Embryonic facial prominence (tissue), 1 donor: Measurements from ENCODE around the gene RHBDF2.

Experiments used
- DNase-seq: peaks from one replicate; pipeline ENCODE4 v3.0.0-alpha.2; 2016; ENCODE audit errors: extremely low spot score

Gene RHBDF2

DNA sequence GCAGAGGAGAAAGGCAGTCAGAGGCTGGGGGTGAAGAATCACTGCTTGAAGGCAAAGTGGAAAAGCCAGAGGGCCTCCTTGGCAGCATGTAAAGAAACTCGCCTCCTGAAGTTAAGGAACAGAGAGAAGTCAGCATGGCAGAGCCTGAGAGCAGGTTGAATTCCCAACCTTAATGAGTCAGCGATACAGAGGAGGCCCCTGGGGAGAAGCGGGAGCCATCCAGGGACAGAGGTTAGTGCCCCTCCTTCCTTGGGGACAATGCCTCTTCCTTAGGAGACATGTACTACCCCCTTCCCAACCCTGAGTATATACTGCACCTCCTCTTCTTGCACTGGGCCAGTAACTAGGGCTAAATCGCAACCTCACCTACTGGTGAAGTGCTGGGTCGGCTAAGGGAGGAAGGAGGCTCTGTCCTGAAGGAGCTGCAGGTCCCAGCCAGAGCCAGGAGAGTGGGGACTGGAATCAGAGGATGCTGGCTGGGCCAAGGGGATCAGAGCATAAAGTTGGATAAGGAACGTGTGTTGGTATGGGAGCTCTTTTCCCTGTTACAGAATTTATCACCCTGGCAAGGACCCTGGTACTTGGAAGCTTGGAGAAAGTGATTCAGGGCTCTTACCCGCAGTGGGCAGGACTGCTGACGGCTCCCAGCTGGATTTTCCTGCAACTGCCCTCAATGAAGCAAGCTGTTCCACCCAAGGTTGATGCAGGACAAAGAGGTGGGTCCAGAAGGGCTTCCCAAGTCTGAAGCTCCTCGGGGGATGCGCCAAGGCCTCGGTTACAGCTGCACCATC is 39.3 kb downstream of the RHBDF2 start:
- DNase-seq, result no peak

DNA sequence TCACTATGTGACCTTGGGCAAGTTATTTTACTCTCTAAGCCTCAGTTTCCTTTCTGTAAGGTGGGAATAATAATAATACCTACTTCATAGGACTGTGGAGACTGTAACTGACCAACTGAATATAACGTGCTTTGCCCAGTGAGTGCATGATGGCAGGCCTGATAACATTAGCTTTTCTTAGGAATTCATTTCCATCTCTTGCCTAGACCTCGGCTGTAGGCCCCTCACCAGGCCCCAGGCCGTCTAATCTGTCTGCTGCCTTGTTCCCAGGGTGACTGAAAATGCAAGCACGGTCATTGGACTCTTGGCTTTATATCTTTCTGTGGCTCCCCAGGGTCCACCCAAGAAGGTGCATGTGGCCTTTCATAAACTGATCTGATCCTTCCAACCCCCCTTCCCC is 41.5 kb downstream of the RHBDF2 start:
- DNase-seq, result no peak

DNA sequence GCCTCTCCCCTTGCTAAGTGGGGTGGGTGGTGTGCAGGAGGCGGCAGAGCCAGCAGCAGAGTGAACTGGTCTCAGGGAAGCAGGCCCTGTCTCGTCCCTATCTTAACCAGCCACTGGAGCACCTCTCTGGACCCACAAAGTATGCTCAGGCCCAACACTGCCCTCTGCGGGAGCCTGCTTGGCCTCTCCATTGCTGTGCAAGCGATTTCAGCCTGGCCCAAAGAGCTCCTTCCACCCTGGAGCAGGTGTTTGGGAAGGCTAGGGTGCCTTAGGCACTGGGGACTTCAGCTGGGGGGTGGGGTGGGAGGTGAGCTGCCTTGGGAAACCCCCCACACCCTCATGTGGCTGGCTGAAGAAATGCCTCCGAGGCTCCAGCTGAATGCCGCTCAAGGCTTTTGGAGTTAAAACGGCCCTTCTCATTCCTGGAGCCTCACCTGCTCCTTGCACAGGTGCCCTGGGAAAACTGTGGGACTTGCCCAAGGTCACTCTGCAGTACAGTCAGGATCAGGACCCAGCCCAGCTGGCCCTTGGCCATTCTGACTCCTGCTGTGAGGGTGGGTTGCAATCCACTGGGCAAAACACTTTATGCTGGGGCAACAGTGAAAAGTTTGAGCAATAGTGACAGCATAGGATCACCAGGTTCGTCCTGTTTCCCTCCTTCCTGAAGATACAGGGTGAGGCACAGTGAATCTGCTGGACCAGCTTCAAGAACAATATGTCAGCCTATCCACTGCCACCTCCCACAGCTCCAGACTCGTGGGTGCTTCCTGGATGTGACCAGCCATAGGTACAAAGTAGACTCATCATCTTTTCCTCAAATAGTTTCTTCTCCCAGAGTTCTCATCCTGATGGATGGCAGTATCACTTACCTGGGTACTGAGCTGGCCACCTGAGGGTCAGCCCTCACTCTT is 42.4 kb downstream of the RHBDF2 start:
- no peak for DNase-seq

- DNase-seq, result no peak
These were observed 47.8 kb downstream of the RHBDF2 start for GRCh38 chr17:76453431-76453743.

DNA sequence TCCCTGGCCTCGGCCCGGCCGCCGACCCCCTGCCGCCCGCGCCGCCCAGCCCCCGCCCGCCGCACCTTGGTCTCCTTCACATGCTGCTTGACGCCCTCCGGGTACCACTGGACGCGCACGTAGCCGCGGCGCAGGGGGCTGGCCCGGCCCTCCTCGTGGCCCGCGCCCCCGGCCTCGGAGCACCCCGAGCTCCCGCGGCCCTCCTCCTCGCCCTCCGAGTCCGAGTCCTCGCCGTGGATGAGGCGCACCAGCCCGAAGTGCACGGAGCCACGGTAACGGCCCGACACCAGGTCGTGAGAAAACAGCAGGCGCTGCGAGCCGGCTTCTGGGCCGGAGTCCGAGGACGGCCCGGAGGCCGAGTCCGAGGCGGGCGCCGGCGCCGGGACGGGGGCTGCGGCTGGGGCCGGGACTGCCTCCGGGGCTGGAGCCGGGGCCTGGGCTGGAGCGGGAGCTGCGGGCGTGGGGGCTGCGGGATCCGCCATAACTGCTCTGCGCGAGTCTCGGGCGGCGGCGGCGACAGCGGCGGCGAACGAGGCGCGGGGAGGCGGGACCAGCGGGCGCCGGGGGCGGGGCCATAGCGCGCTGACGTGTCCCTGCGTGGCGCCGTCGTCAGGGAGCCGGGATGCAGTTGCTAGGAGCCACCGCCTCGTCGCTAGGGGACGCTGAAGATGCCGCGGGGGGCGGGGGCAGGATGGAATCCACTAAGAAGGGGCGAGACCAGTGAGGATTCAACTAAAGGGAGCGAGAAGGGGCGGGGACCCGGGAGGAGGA is 48.4 kb downstream of the RHBDF2 start, which contains the start of gene UBE2O:
TSS of gene UBE2O (minus strand) at position 493 of the 771 bp plus-strand sequence. CDS start at position 482, 11 bp downstream.
- peak; percentile 72 for DNase-seq

GRCh38 chr17:76452127-76452659 is 49.0 kb downstream of the RHBDF2 start:
- no peak for DNase-seq

DNA sequence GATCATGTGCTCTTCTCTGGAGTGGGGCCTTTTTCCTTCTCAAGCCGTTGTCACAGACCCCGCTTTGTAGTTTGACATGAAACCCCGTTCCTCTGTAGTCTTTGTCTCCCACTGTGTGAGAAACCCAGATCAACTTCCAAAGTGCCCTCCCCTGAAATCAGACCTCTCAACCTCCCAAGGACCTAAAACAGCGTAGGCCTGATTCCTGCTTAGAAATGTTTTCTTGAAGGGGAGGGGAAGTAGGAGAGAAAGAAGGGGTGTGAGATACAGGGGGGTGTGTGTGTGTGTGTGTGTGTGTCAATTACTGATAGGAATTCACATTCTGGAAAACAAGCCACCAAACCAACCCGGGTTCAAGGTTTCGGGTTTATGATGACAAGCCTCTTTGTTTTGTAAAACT is 49.7 kb downstream of the RHBDF2 start:
- no peak for DNase-seq

GRCh38 chr17:76449126-76449525 is 52.1 kb downstream of the RHBDF2 start:
- DNase-seq, result no peak

- no peak for DNase-seq
These were observed 53.1 kb downstream of the RHBDF2 start for GRCh38 chr17:76447931-76448652.

DNA sequence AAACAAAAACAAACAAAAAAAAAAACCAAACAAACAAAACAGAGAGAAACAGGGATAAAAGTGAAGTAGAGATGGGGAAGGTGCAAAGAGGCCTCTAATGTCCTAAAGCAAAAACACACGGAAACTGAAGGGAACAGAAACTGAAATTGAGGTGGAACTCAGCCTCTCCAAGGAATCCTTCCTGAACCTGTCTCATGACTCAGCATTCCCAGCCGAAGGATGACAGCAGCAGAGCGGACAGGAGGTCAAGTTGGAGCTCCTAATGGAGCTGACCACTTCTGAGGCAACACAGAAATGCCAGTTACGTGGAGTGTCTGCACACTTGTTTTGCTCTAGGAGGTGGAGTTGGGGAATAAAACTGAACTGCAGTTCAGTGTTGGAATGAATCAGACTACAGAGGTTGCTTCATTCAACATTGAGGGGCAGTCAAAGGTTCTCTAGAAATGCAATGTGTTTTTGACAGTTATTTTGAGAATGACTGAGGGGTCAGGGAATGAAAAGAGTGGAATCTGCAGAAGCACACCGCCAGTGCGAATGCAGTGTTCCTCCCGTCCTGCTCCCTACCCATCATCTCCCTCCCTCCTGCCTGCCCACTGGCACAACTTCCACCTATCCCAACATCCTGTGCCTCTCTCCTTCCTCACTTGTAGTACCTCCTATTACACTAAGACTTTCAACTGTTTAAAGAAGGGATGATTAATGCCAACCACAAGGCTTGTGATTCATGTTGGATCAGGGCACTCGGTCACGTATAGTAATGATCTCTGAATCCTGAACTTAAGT is 54.6 kb downstream of the RHBDF2 start:
- no peak for DNase-seq

DNA sequence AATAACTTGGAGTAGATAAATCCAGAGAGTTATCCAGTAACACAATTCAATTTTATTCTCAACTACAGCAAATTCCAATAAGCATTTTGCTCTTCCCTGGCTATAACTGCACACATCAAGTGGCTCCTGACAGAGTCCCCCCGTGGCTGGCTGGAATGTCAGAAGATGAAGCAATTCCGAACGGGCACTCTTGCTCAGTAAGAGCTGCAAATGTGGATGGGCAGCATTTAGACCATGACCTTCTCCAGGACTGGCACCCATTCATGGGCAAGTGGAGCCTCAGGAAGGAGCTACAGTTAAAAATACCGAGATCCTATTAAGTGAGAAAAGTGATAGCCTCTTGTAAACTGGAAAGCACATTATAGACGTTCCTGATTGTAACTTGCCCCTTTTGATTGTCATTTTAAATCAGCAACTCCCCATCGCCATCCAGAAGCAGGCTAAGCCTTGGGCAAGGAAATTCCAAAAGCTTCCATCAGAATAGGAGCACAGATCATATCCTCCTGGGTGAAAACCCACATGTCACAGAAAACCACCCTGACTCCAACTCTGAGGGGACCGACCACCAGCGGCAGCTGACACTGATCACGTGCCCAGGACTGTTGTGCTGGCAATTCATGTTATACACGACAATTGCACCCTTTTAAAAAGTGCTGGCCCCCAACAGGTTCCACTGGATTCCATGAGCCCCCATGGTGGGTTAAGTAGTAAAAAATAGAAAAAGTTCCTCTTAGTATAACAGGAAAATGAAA is 55.4 kb downstream of the RHBDF2 start:
- no peak for DNase-seq

DNA sequence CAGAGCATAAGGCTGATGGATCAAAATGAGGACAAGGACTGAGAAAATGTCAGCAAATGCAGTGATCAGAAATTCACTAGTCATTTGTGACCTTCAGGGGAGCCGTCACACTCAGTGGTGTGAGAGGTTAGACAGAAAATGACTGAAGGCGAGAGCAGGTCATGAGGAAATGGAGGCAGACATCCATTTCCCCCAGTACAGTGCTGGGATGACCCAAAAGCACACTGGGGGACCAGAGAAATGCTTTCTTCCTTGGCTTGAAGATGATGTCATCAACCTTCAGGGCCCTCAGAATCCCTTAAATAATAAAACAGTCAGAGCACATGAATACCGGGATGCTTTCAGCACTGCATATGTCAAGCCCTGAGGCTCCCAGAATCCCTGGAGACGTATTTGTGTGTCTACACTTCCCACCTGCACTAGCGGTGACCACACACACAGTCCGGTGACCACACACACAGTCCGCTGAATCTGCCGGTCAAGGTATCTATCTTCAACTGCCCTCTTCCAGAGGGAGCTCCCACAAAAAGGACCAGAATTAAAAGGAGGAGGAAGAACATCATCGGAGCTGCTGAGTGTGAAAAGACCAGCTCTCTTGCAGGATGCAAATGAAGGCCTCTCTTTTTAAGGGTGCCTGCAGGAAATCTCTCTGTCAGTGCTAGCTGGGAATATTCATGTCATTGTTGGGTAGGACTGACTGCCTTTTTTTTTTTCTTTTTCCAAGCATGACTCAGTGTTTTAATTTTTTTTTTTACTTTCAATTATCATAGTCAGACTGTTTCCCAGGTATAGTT is 56.5 kb downstream of the RHBDF2 start:
- no peak for DNase-seq

DNA sequence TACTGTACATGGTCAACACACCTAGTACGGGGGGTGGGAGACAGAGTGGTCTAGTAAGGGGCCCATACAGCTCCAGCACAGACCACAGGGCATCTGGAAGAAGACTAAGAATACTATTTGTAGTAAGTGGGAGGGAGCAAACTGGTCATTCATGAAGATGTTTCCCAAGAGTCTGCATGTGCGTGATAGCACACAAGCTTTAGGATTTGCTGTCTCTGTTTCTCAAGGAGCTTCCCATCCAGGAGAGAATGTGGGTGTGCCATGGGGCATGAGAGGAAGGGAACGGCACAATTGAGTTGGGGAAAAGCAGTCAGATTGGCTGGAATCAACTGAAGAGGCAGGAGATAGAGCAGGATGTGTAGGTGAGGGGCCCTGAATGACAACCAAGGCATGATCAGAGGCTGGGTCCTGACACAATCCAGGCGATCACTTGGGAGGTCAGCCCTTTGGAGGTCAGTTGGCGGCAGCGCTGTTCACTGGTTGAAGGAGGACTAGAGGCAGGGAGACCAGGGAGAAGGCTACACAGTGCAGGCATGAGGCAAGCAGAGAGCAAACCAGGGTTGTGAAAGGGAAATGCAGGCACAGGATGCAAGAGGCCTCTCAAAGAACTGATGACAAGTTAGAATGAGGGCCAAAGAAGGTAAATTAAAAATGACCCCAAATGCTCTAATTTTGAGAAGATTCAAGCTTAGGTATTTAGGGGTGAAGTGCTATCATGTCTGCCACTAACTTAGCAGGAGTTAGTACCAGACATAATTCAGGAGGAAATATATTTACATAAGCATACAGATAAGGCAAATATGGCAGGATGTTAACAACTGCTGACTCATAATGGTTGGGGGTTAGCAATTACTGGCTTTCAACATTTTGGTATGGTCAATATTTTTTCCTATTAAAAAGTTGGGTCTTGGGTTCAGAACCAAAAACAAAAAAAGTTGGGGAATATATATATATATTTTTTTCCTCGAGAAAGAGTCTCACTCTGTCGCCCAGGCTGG is 58.6 kb downstream of the RHBDF2 start:
- no peak for DNase-seq

DNA sequence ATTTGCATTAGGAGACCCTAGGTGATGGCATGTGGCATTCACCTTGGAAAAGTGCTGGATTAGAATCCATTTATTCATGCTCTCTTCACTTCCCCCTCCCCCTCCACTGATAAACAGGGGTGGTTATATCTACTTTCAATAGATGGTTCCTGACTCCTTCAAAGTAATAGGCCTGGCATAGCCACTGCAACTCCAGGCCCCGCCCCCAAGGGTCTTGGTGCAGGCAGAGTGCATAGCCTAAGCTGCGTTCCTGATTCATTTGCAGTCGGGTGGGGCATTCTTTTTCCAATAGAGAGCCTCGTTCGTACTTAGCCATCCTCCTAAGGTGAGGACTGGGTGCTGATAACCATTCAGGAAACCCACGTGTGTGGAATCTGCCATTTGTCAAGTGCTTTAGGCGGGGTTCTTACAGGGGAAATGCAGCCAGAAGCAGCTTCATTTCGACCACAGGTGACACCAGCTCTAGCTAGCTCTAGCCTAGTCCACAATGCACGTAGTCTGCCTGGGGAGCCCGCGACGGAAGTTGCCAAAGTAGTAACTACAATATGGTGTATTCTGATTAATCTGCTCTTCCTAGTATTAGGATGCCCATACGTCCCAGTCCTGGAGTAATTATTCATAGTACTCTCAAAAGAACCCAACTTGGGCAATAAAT is 59.4 kb downstream of the RHBDF2 start:
- no peak for DNase-seq

- DNase-seq, result no peak
These were observed 60.4 kb downstream of the RHBDF2 start for GRCh38 chr17:76440751-76441362.

GRCh38 chr17:76439314-76439928 is 61.8 kb downstream of the RHBDF2 start:
- DNase-seq, result no peak
